Activated naive CD4-positive, alpha-beta T cell treated with anti-CD3 and anti-CD28 coated beads for 36 hours (primary cell): ENCODE data around the gene LSM11. TPM values are rescaled to one million over a fixed set of nuclear protein-coding genes. Genes with fewer than 3 reads are reported as not detected.

Experiments used
- CTCF ChIA-PET: fragments of 350-600 bp; sonication (Branson Sonifier 250); formaldehyde crosslinking; loops from one replicate; lab custom pipeline; 2021; ENCODE audit warnings: antibody characterized with exemption; lab: Charles Lee
- DNase-seq: peaks from one replicate; pipeline ENCODE4 v3.0.0-alpha.2; 2020
- H3K27ac Mint-ChIP-seq: one replicate; pipeline ENCODE4 v1.8.0; 2021; ENCODE audit warnings: mild to moderate bottlenecking, mixed read lengths
- H3K27me3 Mint-ChIP-seq: one replicate; pipeline ENCODE4 v1.8.0; 2021; ENCODE audit warnings: low read depth, mixed read lengths
- H3K36me3 Mint-ChIP-seq: one replicate; pipeline ENCODE4 v1.8.0; 2021; ENCODE audit warnings: low read depth, mixed read lengths
- H3K4me1 Mint-ChIP-seq: one replicate; pipeline ENCODE4 v1.8.0; 2021; ENCODE audit warnings: low read depth, mixed read lengths
- H3K4me3 Mint-ChIP-seq: one replicate; pipeline ENCODE4 v1.8.0; 2021; ENCODE audit warnings: mild to moderate bottlenecking, moderate library complexity, mixed read lengths
- H3K9me3 Mint-ChIP-seq: one replicate; pipeline ENCODE4 v1.8.0; 2021; ENCODE audit warnings: mixed read lengths
- intact Hi-C: fragments of 100-400 bp; cut with micrococcal nuclease; formaldehyde crosslinking; loops from one replicate; pipeline ENCODE4 v1.15.1; 2023
- total RNA-seq, 2 experiments: library from RNA; stranded (reverse); gene quantifications; one replicate each; pipeline ENCODE4 v1.2.3, GENCODE V29; 2021

LSM11 gene
- total RNA-seq, 2 experiments from 2014 or later: 8.2 to 8.8 TPM

GRCh38 chr5:157735991-157736390 lies 7.5 kb upstream of the LSM11 start:
- H3K27ac Mint-ChIP-seq: no peak overlapping the region
- no peak for DNase-seq
- peaks cover 27% of the 10 kb centered on the region for H3K36me3 Mint-ChIP-seq
- peaks cover 9% of the 10 kb centered on the region for H3K4me1 Mint-ChIP-seq
- CTCF ChIA-PET: interaction anchor here (0.6 kb wide), 1 partner anchor 66 kb away, joined by 4 read pairs; no protein-coding TSS in a partner anchor
- no peaks in the 10 kb centered on the region for H3K9me3 Mint-ChIP-seq
- no peaks in the 10 kb centered on the region for H3K27me3 Mint-ChIP-seq
- no peak overlapping the region for H3K4me3 Mint-ChIP-seq
- intact Hi-C loops: no loop called here

GRCh38 chr5:157739388-157740228 lies 3.9 kb upstream of the LSM11 start:
- Mint-ChIP-seq H3K4me1 (peaks cover 9% of the 10 kb centered on the region), H3K4me3 (no peak overlapping the region), H3K36me3 (peaks cover 21% of the 10 kb centered on the region), H3K9me3 (no peaks in the 10 kb centered on the region), H3K27ac (no peak overlapping the region), H3K27me3 (no peaks in the 10 kb centered on the region)
- CTCF ChIA-PET: interaction anchor here (0.7 to 1.3 kb wide), 3 partner anchors 72 to 354 kb away, joined by 3 read pairs; no protein-coding TSS in a partner anchor
- no peak for DNase-seq
- intact Hi-C loops: loop anchor here (5.0 kb wide), 1 partner anchor 397 kb away; no protein-coding TSS in a partner anchor

DNA sequence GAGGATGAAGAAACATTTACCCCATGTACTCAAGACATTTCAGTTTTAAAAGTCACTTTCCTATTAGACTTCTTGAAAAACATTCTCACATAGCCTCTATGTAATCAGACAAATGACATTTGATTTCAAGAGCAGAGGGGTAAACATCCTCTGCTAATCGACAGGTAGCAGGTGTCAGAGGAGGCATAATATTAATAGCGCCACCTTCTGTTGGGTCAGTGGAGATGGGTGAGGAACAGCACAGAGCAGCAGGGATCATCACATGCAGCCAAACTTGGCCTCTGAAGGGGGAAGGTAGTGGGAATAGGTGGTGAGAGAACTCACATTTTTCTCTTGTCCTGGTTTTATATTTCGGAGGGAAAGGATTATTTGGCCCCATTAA lies 3.3 kb upstream of the LSM11 start:
- Mint-ChIP-seq H3K27ac (no peak overlapping the region), H3K36me3 (peaks cover 19% of the 10 kb centered on the region), H3K4me3 (no peak overlapping the region), H3K4me1 (peaks cover 14% of the 10 kb centered on the region), H3K9me3 (no peaks in the 10 kb centered on the region), H3K27me3 (no peaks in the 10 kb centered on the region)
- CTCF ChIA-PET: interaction anchor here (0.7 to 5.2 kb wide), 2 partner anchors 71 to 272 kb away, joined by 3 to 58 read pairs; partner anchors contain the start of gene C5orf52
- intact Hi-C loops: loop anchor here (5.0 kb wide), 1 partner anchor 398 kb away; no protein-coding TSS in a partner anchor
- DNase-seq: peak; percentile 55

- DNase-seq: no peak
- Mint-ChIP-seq H3K36me3 (peaks cover 16% of the 10 kb centered on the region), H3K4me1 (peaks cover 18% of the 10 kb centered on the region), H3K27me3 (no peaks in the 10 kb centered on the region), H3K27ac (no peak overlapping the region), H3K4me3 (no peak overlapping the region), H3K9me3 (no peaks in the 10 kb centered on the region)
- CTCF ChIA-PET: interaction anchor here (1.1 to 5.2 kb wide), 5 partner anchors 9 to 281 kb away, joined by 3 to 58 read pairs (median 10); partner anchors contain the start of genes C5orf52 and NIPAL4
- intact Hi-C loops: loop anchor here (5.0 kb wide), 1 partner anchor 399 kb away; no protein-coding TSS in a partner anchor
Observed at GRCh38 chr5:157741131-157741530, 2.4 kb upstream of the LSM11 start.

- H3K4me1 Mint-ChIP-seq: peaks cover 39% of the 10 kb centered on the region
- H3K4me3 Mint-ChIP-seq: peak overlapping the region; percentile 92
- peak; percentile 44 for DNase-seq
- intact Hi-C loops: loop anchor here (5.0 kb wide), 1 partner anchor 402 kb away; no protein-coding TSS in a partner anchor
- H3K36me3 Mint-ChIP-seq: peaks cover 2% of the 10 kb centered on the region
- no peaks in the 10 kb centered on the region for H3K9me3 Mint-ChIP-seq
- peak overlapping the region; percentile 71 for H3K27ac Mint-ChIP-seq
- CTCF ChIA-PET: interaction anchor here (0.6 to 5.2 kb wide), 32 partner anchors 10 to 609 kb away, joined by 3 to 58 read pairs (median 4); partner anchors contain the start of genes C5orf52 and THG1L
- no peaks in the 10 kb centered on the region for H3K27me3 Mint-ChIP-seq
Observed at GRCh38 chr5:157744051-157745011, 819 bp downstream of the LSM11 start.

DNA sequence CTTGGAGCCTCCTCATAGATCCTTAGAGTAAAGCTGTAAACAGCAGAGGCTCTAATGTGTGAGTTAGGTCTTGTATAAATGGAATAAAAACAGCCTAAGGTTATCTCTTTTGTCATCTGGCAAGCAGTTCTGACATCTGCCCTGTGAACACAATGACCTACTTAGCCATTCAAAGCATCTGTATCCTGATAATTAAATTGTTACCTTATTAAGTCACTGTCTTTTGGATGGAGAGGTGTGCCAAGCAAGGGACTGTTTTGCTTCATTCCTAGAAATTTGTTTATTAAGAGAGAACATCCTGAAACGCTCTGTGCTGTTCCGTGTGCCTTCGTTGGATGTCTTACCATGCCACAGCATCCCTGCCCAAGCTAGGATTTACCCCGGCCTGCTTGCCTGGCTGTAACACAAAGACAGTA lies 1.5 kb downstream of the LSM11 start:
- Mint-ChIP-seq H3K9me3 (no peaks in the 10 kb centered on the region), H3K4me3 (peak overlapping the region; percentile 92), H3K27ac (no peak overlapping the region), H3K36me3 (peaks cover 2% of the 10 kb centered on the region), H3K4me1 (peaks cover 44% of the 10 kb centered on the region), H3K27me3 (no peaks in the 10 kb centered on the region)
- CTCF ChIA-PET: interaction anchor here (1.5 to 5.2 kb wide), 3 partner anchors 17 to 147 kb away, joined by 3 to 58 read pairs (median 16); partner anchors contain the start of gene C5orf52
- DNase-seq: no peak
- intact Hi-C loops: no loop called here

GRCh38 chr5:157747173-157747740 lies 3.7 kb downstream of the LSM11 start:
- Mint-ChIP-seq H3K36me3 (peaks cover 2% of the 10 kb centered on the region), H3K27ac (no peak overlapping the region), H3K27me3 (no peaks in the 10 kb centered on the region), H3K4me3 (no peak overlapping the region), H3K4me1 (peaks cover 51% of the 10 kb centered on the region), H3K9me3 (no peaks in the 10 kb centered on the region)
- intact Hi-C loops: no loop called here
- no peak for DNase-seq
- CTCF ChIA-PET: interaction anchor here (1.6 to 4.2 kb wide), 2 partner anchors 13 to 81 kb away, joined by 5 to 26 read pairs; no protein-coding TSS in a partner anchor

DNA sequence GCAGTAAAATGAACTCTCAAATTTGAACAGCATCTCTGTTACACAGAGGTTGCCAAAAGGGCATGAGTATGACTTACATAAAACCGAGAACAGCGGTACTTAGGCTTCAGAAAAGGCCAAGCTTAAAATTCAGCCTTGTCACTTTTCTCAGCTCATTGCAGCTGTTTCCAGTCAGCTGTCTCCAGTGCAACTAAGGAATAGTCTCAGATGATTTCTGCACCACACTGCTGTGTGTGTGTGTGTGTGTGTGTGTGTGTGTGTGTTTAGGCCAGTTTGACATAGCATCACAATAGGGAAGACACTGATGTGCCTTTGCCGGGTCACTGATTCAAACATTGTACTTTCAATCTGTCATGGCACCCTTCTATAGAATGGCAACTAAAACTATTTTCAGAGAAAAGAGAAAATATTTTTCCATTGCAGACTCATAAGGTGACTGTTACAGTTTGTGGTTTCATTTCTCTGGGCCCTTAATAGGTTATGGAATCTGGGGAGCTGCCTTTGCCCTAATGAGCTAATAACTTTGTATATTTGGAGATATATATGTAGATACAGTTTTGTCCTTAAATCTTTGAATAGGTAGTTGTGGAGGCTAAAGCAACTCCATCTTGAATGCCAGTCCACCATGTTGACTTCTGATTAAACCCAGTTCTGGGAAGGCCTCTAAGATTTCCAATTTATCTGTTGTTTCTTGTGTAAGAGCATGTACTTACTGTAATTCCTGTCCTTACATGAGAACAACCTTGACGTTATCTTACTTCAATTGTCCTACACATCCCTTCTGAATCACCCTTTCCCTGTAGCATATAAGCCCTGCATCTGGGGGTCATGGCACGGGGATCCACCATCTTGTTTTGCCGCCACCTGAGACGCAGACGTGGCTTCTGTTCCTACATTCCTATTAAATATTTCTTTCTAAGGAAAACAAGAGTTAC lies 4.5 kb downstream of the LSM11 start:
- Mint-ChIP-seq H3K9me3 (no peaks in the 10 kb centered on the region), H3K4me1 (peaks cover 47% of the 10 kb centered on the region), H3K36me3 (peaks cover 5% of the 10 kb centered on the region), H3K4me3 (no peak overlapping the region), H3K27ac (no peak overlapping the region), H3K27me3 (no peaks in the 10 kb centered on the region)
- CTCF ChIA-PET: interaction anchor here (1.6 to 4.2 kb wide), 2 partner anchors 12 to 82 kb away, joined by 5 to 26 read pairs; no protein-coding TSS in a partner anchor
- intact Hi-C loops: no loop called here
- DNase-seq: peak; percentile 15

- Mint-ChIP-seq H3K9me3 (no peaks in the 10 kb centered on the region), H3K27me3 (no peaks in the 10 kb centered on the region), H3K4me3 (no peak overlapping the region), H3K4me1 (peaks cover 47% of the 10 kb centered on the region), H3K27ac (no peak overlapping the region), H3K36me3 (peaks cover 8% of the 10 kb centered on the region)
- CTCF ChIA-PET: interaction anchor here (0.6 to 4.2 kb wide), 3 partner anchors 12 to 496 kb away, joined by 3 to 26 read pairs (median 3); no protein-coding TSS in a partner anchor
- DNase-seq: peak; percentile 14
- intact Hi-C loops: no loop called here
Observed at GRCh38 chr5:157748760-157749461, 5.4 kb downstream of the LSM11 start.

- intact Hi-C loops: no loop called here
- CTCF ChIA-PET: interaction anchor here (0.6 to 4.2 kb wide), 3 partner anchors 8 to 19 kb away, joined by 3 to 26 read pairs (median 10); no protein-coding TSS in a partner anchor
Observed at GRCh38 chr5:157749462-157749799, 5.9 kb downstream of the LSM11 start.

More at GRCh38 chr5:157749462-157749799, 5.9 kb downstream of the LSM11 start:
- H3K27ac Mint-ChIP-seq: no peak overlapping the region
- H3K27me3 Mint-ChIP-seq: no peaks in the 10 kb centered on the region
- no peak for DNase-seq
- no peaks in the 10 kb centered on the region for H3K9me3 Mint-ChIP-seq
- no peak overlapping the region for H3K4me3 Mint-ChIP-seq
- H3K4me1 Mint-ChIP-seq: peaks cover 44% of the 10 kb centered on the region
- H3K36me3 Mint-ChIP-seq: peaks cover 8% of the 10 kb centered on the region
